DOHH2 (cell line): ENCODE results near the gene CERK.

ENCODE experiments used
- EZH2phosphoT487 ChIP-seq: fragments of 200-600 bp; sonication (generic); IDR thresholded peaks from 2 replicates; pipeline ENCODE4 v1.6.1; 2017; ENCODE audit warnings: borderline replicate concordance, mild to moderate bottlenecking, antibody characterized with exemption, low read length, moderate library complexity, mixed read lengths
- TF ChIP-seq, protein P1 (sequence below): fragments of 200-600 bp; sonication (generic); IDR thresholded peaks from one replicate; pipeline ENCODE4 v1.5.1; 2014; ENCODE audit warnings: antibody characterized with exemption, mild to moderate bottlenecking, low read depth, low read length; ENCODE audit not compliant: poor library complexity, severe bottlenecking

DNA sequence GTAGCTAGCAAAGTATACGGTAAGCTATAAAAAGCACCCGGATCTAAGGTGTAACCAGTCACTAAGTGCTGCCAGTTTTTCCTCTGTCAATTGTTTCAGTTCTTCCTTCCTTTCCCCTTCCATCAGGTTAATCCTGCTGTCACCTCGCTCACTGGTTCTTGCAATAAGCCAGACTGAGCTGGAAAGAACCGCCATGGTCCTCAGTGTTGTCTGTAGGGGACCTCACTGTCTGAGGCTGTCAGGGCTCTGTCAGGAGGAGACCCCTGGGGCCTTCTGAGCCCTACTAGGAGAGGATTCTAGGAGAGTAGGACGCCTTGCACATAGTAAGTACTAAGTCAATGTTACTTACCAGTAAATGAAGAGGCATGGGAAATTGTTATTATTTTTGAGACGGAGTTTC is 23.0 kb upstream of the CERK start:
- TF ChIP-seq, protein P1, sequence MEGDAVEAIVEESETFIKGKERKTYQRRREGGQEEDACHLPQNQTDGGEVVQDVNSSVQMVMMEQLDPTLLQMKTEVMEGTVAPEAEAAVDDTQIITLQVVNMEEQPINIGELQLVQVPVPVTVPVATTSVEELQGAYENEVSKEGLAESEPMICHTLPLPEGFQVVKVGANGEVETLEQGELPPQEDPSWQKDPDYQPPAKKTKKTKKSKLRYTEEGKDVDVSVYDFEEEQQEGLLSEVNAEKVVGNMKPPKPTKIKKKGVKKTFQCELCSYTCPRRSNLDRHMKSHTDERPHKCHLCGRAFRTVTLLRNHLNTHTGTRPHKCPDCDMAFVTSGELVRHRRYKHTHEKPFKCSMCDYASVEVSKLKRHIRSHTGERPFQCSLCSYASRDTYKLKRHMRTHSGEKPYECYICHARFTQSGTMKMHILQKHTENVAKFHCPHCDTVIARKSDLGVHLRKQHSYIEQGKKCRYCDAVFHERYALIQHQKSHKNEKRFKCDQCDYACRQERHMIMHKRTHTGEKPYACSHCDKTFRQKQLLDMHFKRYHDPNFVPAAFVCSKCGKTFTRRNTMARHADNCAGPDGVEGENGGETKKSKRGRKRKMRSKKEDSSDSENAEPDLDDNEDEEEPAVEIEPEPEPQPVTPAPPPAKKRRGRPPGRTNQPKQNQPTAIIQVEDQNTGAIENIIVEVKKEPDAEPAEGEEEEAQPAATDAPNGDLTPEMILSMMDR = no peak
- no peak for TF ChIP-seq EZH2phosphoT487
